ENCODE measurements around the gene CEP112.
"Not testable (repeated sequence)": the region's sequence is repeated elsewhere in the genome, so short reads cannot be mapped to it uniquely, and the experiment has no call there.

Gene CEP112

GRCh38 chr17:65891231-65891735 is 300.6 kb downstream of the CEP112 start:
- no peak for DNase-seq (ENCODE audit: low read depth in 2 of 2)

- DNase-seq (ENCODE audit: low read depth in 2 of 2) = no peak
These were observed 303.3 kb downstream of the CEP112 start for GRCh38 chr17:65888649-65889048.

GRCh38 chr17:65886315-65887245 is 305.4 kb downstream of the CEP112 start:
- DNase-seq (ENCODE audit: low read depth in 2 of 2) = no peak

GRCh38 chr17:65885541-65886312 is 306.2 kb downstream of the CEP112 start:
- no peak for DNase-seq (ENCODE audit: low read depth in 2 of 2)

- no peak for DNase-seq (ENCODE audit: low read depth in 2 of 2)
These were observed 314.9 kb downstream of the CEP112 start for GRCh38 chr17:65876985-65877384.

- DNase-seq (ENCODE audit: low read depth in 2 of 2) = no peak
These were observed 323.1 kb downstream of the CEP112 start for GRCh38 chr17:65868881-65869280.

- no peak for DNase-seq (ENCODE audit: low read depth in 2 of 2)
These were observed 324.9 kb downstream of the CEP112 start for GRCh38 chr17:65867014-65867413.

- no peak for DNase-seq (ENCODE audit: low read depth in 2 of 2)
These were observed 326.1 kb downstream of the CEP112 start for GRCh38 chr17:65865715-65866425.

GRCh38 chr17:65864394-65864793 is 327.5 kb downstream of the CEP112 start:
- DNase-seq (ENCODE audit: low read depth in 2 of 2) = no peak

- no peak for DNase-seq (ENCODE audit: low read depth in 2 of 2)
These were observed 334.2 kb downstream of the CEP112 start for GRCh38 chr17:65857718-65858117.

- DNase-seq (ENCODE audit: low read depth in 2 of 2) = no peak
These were observed 335.1 kb downstream of the CEP112 start for GRCh38 chr17:65856865-65857264.

- no peak for DNase-seq (ENCODE audit: low read depth in 2 of 2)
These were observed 336.3 kb downstream of the CEP112 start for GRCh38 chr17:65855675-65856074.

GRCh38 chr17:65855245-65855644 is 336.7 kb downstream of the CEP112 start:
- no peak for DNase-seq (ENCODE audit: low read depth in 2 of 2)

- no peak for DNase-seq (ENCODE audit: low read depth in 2 of 2)
These were observed 338.1 kb downstream of the CEP112 start for GRCh38 chr17:65853816-65854215.

- no peak for DNase-seq (ENCODE audit: low read depth in 2 of 2)
These were observed 339.0 kb downstream of the CEP112 start for GRCh38 chr17:65852911-65853310.

- no peak for DNase-seq (ENCODE audit: low read depth in 2 of 2)
These were observed 339.8 kb downstream of the CEP112 start for GRCh38 chr17:65851965-65852736.

- no peak for DNase-seq (ENCODE audit: low read depth in 2 of 2)
These were observed 341.4 kb downstream of the CEP112 start for GRCh38 chr17:65850486-65850885.

- DNase-seq (ENCODE audit: low read depth in 2 of 2) = no peak
These were observed 343.2 kb downstream of the CEP112 start for GRCh38 chr17:65848751-65849150.

GRCh38 chr17:65841089-65841488 is 350.8 kb downstream of the CEP112 start:
- no peak for DNase-seq (ENCODE audit: low read depth in 2 of 2)

GRCh38 chr17:65837232-65837631 is 354.7 kb downstream of the CEP112 start:
- not testable (repeated sequence) for DNase-seq (ENCODE audit: low read depth in 2 of 2)

GRCh38 chr17:65833214-65833613 is 358.7 kb downstream of the CEP112 start:
- DNase-seq (ENCODE audit: low read depth in 2 of 2) = no peak

All from stimulated activated CD8-positive, alpha-beta memory T cell treated with anti-CD3 and anti-CD28 coated beads, Interleukin-15, amount 100 ng/mL, for 48 hours (primary cell).